A673 (cell line): ENCODE data around the gene C16orf86. TPM values are rescaled to one million over a fixed set of nuclear protein-coding genes. Genes with fewer than 3 reads are reported as not detected.
A peak's percentile ranks its signal among the peaks of the same experiment; 100 is the strongest.

Experiments
- BruUV-seq: library from RNA; stranded (reverse); fragments of 400-500 nt; replicated peaks from 2 replicates; lab custom pipeline; 2021; lab: Mats Ljungman, UMichigan
- CTCF ChIA-PET: fragments of 300-600 bp; sonication (Branson Sonifier 250); formaldehyde crosslinking; loops from one replicate; lab custom pipeline; 2022; ENCODE audit warnings: antibody characterized with exemption; lab: Charles Lee
- POLR2A ChIA-PET: fragments of 300-600 bp; sonication (Branson Sonifier 250); formaldehyde crosslinking; loops from one replicate; lab custom pipeline; 2022; ENCODE audit warnings: antibody characterized with exemption; ENCODE audit not compliant: low non-redundant PET; lab: Charles Lee
- DNase-seq: peaks from one replicate; pipeline ENCODE4 v3.0.0-alpha.2; 2015; ENCODE audit warnings: low spot score
- H3K27ac ChIP-seq: fragments of 200-600 bp; sonication (generic); 2 replicates; pipeline ENCODE4 v1.5.1; 2016; ENCODE audit warnings: mixed run types, low read depth, mild to moderate bottlenecking, mixed read lengths, antibody characterized with exemption, low read length; ENCODE audit not compliant: poor library complexity, severe bottlenecking
- H3K27me3 ChIP-seq: fragments of 200-600 bp; sonication (generic); replicated peaks from 2 replicates; pipeline ENCODE4 v1.6.1; 2017; ENCODE audit warnings: mixed run types, low read depth, mild to moderate bottlenecking, mixed read lengths, antibody characterized with exemption, low read length; ENCODE audit not compliant: insufficient read depth, poor library complexity
- H3K36me3 ChIP-seq: fragments of 200-600 bp; sonication (generic); 2 replicates; pipeline ENCODE4 v1.6.1; 2016; ENCODE audit warnings: mixed run types, mild to moderate bottlenecking, mixed read lengths, antibody characterized with exemption, low read length; ENCODE audit not compliant: insufficient read depth, poor library complexity, severe bottlenecking
- H3K4me1 ChIP-seq: fragments of 200-600 bp; sonication (generic); 2 replicates; pipeline ENCODE4 v1.6.1; 2017; ENCODE audit warnings: mixed run types, mild to moderate bottlenecking, mixed read lengths, antibody characterized with exemption, low read length; ENCODE audit not compliant: insufficient read depth, poor library complexity, severe bottlenecking
- H3K4me3 ChIP-seq: fragments of 200-600 bp; sonication (generic); 2 replicates; pipeline ENCODE4 v1.5.1; 2016; ENCODE audit warnings: low read depth, mixed run types, mild to moderate bottlenecking, mixed read lengths, low read length; ENCODE audit not compliant: poor library complexity, severe bottlenecking
- H3K9me3 ChIP-seq: fragments of 200-600 bp; sonication (generic); 2 replicates; pipeline ENCODE4 v1.6.1; 2016; ENCODE audit warnings: mixed run types, low read depth, mild to moderate bottlenecking, mixed read lengths, antibody characterized with exemption, low read length; ENCODE audit not compliant: poor library complexity, severe bottlenecking
- EZH2 ChIP-seq: fragments of 200-600 bp; sonication (generic); IDR thresholded peaks from 2 replicates; pipeline ENCODE4 v1.6.1; 2017; ENCODE audit warnings: borderline replicate concordance, low read depth, mild to moderate bottlenecking, mixed read lengths, antibody characterized with exemption, low read length; ENCODE audit not compliant: poor library complexity, severe bottlenecking
- intact Hi-C: fragments of 100-400 bp; cut with micrococcal nuclease; formaldehyde crosslinking; loops from one replicate; pipeline ENCODE4 v1.10.0; 2022; ENCODE audit not compliant: unreplicated experiment
- total RNA-seq: library from RNA; stranded (reverse); gene quantifications from 2 replicates; pipeline ENCODE4 v1.2.3, GENCODE V29; 2021
- TF ChIP-seq, protein P1 (sequence below): fragments of 300-800, 200-600 bp; sonication (generic); conservative IDR thresholded peaks from 2 replicates; pipeline ENCODE4 v1.5.1; 2017; ENCODE audit warnings: low read depth, mild to moderate bottlenecking, antibody characterized with exemption, low read length, moderate library complexity, mixed read lengths

The C16orf86 gene
- total RNA-seq, 1 experiment from 2014 or later: not detected

DNA sequence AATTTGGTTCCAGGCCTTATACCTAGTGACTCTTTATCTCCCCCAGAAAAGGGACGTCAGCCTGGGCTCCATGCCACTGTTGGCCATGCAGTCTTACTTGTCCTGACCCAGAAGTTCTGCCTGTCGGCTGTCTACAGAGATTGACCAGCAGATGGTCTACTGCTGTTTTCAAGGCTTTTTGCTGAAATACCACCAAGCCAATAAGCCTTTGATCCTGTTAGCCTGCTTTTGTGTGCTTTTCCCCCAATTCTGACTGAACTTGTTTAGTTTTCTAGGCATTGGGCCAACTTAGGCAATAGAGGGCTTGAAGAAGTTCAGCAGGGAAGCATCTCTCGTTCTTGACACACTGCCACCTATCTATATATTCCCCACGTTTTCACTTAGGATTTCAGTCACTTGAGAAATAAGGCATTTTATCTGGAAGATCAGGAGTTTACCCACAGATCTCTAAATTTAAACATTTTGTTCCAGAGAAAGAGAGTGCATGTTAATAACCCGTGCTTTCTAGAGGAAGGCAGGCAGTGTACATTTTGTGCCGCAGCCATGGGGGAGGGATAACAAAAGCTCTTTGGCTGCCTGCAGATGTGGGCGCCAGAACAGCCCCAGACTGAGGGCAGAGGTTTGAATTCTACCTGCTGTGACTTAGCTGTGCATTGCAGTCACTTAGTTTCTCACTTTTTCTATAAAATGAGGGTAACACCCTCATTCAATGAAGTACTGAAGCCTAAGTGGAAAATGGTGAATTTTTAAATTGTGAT, 34.0 kb upstream of the C16orf86 start:
- POLR2A ChIA-PET: no interaction called here
- Histone ChIP-seq H3K36me3 (peaks cover 55% of the 10 kb centered on the region), H3K27me3 (no peaks in the 10 kb centered on the region), H3K4me1 (peaks cover 18% of the 10 kb centered on the region), H3K27ac (peak overlapping the region; percentile 65), H3K4me3 (no peak overlapping the region), H3K9me3 (no peaks in the 10 kb centered on the region)
- peak; percentile 94 for DNase-seq
- intact Hi-C loops: loop anchor here (2.0 to 5.0 kb wide), 2 partner anchors 34 to 70 kb away; partner anchors contain the start of gene CTCF
- no TSS peak for BruUV-seq
- CTCF ChIA-PET: interaction anchor here (0.6 to 1.0 kb wide), 3 partner anchors 69 to 361 kb away, joined by 3 to 12 read pairs (median 4); no protein-coding TSS in a partner anchor
- TF ChIP-seq EZH2: no peak
- TF ChIP-seq, protein P1, sequence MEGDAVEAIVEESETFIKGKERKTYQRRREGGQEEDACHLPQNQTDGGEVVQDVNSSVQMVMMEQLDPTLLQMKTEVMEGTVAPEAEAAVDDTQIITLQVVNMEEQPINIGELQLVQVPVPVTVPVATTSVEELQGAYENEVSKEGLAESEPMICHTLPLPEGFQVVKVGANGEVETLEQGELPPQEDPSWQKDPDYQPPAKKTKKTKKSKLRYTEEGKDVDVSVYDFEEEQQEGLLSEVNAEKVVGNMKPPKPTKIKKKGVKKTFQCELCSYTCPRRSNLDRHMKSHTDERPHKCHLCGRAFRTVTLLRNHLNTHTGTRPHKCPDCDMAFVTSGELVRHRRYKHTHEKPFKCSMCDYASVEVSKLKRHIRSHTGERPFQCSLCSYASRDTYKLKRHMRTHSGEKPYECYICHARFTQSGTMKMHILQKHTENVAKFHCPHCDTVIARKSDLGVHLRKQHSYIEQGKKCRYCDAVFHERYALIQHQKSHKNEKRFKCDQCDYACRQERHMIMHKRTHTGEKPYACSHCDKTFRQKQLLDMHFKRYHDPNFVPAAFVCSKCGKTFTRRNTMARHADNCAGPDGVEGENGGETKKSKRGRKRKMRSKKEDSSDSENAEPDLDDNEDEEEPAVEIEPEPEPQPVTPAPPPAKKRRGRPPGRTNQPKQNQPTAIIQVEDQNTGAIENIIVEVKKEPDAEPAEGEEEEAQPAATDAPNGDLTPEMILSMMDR: peak; percentile 45; the same call in 1 of the 2 replicates

DNA sequence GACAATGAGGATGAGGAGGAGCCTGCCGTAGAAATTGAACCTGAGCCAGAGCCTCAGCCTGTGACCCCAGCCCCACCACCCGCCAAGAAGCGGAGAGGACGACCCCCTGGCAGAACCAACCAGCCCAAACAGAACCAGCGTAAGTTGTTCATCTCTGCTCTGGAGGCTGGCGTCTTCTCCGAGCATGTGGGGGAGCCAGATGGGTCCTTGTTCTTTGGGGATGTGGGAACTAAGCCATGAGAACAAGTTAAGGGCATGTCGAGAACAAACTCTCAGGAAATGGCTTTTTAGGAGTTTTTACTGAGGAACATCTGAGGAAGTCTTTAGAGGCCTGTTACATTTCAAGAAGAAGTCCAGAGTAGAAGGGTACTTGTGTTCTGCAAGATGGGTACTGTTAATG, 29.9 kb upstream of the C16orf86 start:
- Histone ChIP-seq H3K4me1 (peaks cover 16% of the 10 kb centered on the region), H3K27me3 (no peaks in the 10 kb centered on the region), H3K4me3 (no peak overlapping the region), H3K36me3 (peaks cover 42% of the 10 kb centered on the region), H3K9me3 (no peaks in the 10 kb centered on the region), H3K27ac (no peak overlapping the region)
- TF ChIP-seq EZH2: no peak
- TF ChIP-seq, protein P1: no peak
- no TSS peak for BruUV-seq
- intact Hi-C loops: no loop called here
- POLR2A ChIA-PET: no interaction called here
- no peak for DNase-seq
- CTCF ChIA-PET: no interaction called here

DNA sequence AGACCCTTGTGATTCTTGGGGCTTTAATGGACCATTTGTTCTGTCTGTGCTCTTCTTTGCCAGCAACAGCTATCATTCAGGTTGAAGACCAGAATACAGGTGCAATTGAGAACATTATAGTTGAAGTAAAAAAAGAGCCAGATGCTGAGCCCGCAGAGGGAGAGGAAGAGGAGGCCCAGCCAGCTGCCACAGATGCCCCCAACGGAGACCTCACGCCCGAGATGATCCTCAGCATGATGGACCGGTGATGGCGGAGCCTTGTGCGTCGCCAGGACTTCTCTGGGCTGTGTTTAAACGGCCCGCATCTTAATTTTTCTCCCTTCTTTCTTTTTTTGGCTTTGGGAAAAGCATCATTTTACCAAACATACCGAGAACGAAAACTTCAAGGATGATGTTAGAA, 29.0 kb upstream of the C16orf86 start:
- no peak overlapping the region for H3K4me3 ChIP-seq
- H3K9me3 ChIP-seq: no peaks in the 10 kb centered on the region
- H3K36me3 ChIP-seq: peaks cover 42% of the 10 kb centered on the region
- no peaks in the 10 kb centered on the region for H3K27me3 ChIP-seq
- ChIA-PET CTCF (no interaction called here), POLR2A (no interaction called here)
- no peak overlapping the region for H3K27ac ChIP-seq
- H3K4me1 ChIP-seq: peaks cover 7% of the 10 kb centered on the region
- intact Hi-C loops: no loop called here
- TF ChIP-seq, protein P1: no peak
- no peak for TF ChIP-seq EZH2
- no peak for DNase-seq
- BruUV-seq: no TSS peak
